Iris pigment epithelial cell (primary cell): ENCODE data around the gene MARCHF3.
"Not testable (repeated sequence)": the region's sequence is repeated elsewhere in the genome, so short reads cannot be mapped to it uniquely, and the experiment has no call there.

Experiments used
- DNase-seq: peaks from one replicate; pipeline ENCODE4 v3.0.0-alpha.2; 2011; ENCODE audit warnings: low read depth

The MARCHF3 gene

GRCh38 chr5:126847826-126848251, 182.5 kb downstream of the MARCHF3 start:
- DNase-seq, result no peak

DNA sequence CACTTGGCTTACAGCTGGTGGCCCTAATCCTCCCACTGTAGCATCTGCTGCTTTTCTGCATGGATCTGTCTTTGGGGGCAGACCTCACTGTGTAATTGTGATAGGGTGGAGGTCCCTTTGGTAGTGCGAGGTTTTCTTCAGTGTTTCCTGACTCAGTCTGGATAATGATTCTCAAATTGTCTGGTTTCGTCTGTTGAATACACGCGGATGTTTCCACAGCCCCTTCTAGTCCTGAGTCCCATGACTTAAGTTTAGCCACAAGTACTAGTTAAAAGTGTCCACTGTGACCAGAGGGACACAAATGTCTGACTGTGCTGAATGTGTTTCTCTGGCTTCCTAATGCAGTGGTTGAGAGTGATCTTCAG, 182.9 kb downstream of the MARCHF3 start:
- DNase-seq, result no peak

GRCh38 chr5:126846744-126847455, 183.5 kb downstream of the MARCHF3 start:
- DNase-seq, result no peak

DNA sequence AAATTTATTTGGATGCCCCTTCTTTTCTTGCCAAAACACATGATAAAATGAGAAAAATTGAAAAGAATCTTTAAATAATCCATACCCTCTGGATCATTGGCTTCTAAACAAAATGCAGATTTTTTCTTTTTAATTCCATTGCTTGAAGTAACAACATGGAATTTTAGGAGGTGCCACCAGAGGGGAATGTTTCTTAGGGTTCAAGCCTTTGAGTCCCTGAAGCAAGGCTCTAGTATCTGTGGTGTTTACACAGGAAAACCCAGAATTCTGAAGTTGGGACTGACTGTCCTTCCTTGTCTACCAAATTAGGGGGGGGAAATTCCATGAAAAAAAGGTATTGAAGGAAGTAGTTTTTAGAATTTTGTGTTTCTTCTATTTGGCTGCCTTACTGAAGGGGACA, 184.0 kb downstream of the MARCHF3 start:
- DNase-seq, result peak; percentile 29

DNA sequence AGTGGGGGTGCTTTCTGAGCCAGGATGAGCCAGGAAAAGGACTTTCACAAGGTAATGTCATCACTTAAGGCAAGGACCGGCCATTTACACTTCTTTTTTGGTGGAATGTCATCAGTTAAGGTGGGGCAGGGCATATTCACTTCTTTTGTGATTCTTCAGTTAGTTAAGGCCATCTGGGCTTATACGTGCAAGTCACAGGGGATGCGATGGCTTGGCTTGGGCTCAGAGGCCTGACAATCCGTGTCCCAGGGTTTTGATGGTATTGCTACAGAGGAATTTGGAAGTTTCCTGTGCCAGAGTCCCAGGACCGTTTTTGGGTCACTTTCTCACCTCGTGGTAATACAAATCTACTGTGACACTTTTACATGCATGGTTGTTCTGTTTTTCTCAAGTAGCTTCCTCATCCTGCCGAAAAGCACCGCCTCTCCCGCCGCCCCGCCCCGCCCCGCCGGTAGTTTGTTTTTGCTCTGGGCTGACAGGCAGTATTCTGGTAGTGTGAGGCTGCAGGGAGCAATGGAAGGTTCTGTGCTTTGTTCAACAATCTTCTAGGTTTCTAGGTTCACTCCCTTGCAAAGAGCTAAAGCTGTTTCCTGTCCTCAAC, 184.8 kb downstream of the MARCHF3 start:
- peak; percentile 21 for DNase-seq

DNA sequence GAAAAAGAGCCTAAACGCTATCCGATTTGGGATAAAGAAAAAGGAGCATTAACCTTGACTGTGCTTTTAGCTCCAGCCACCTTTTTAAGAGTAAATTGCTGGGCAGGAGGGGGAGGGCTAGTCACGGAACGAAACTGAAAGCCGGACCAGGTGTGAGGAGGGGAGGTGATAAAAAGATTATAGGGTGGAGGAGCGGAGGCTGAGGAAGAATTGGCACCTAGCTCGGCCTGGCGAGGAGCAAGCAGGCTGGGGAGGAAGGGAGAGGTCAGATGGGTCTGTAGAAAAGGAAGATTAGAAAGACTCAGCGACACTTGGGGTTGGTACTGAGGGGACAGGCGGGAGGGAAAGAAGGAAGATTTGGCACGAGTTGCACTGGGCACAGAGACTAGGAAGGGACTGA, 187.0 kb downstream of the MARCHF3 start:
- not testable (repeated sequence) for DNase-seq

- not testable (repeated sequence) for DNase-seq
Observed at GRCh38 chr5:126839407-126839806, 191.0 kb downstream of the MARCHF3 start.

DNA sequence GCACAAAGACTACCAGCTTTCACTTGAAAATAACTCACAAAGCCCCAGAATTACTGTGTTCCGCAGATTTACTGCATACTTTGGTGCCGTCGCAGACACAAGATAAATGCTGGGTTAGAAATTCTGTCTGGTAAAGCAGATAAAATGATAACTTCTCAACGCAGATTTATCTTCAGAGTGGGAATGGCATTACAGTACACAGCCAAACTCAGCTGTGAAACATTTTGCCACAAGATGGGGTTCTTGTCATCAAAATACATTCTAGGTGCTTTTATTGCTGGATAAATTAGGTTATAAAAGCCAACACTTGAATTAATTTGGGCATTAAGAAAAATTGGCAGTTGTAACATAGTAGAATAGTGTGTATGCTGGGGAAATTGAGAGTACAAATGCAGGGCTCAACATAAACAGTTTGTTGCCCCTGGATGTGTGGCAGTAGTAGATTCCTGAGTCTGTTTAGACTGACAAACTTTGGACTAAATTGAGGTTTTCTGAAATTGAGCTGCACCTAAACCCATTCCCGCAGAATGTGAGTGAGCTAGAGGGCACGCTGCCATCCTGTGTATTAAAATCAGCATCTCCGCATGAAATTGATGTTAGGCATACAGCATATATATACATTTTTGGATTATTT, 192.3 kb downstream of the MARCHF3 start:
- DNase-seq, result peak; percentile 61

GRCh38 chr5:126837242-126837641, 193.1 kb downstream of the MARCHF3 start:
- no peak for DNase-seq

DNA sequence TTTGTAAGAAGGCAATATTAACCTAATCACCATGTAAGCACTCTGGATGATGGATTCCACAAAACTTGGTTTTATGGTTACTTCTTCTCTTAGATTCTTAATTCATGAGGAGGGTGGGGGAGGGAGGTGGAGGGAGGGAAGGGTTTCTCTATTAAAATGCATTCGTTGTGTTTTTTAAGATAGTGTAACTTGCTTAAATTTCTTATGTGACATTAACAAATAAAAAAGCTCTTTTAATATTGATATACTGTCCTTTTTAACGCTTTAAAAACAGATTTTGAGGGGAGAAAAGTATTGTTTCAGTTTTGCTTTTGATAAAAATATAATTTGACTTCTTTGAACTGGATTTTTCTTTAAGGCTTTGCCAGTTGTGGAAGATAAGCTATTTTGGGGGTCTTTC, 193.6 kb downstream of the MARCHF3 start:
- DNase-seq, result no peak

DNA sequence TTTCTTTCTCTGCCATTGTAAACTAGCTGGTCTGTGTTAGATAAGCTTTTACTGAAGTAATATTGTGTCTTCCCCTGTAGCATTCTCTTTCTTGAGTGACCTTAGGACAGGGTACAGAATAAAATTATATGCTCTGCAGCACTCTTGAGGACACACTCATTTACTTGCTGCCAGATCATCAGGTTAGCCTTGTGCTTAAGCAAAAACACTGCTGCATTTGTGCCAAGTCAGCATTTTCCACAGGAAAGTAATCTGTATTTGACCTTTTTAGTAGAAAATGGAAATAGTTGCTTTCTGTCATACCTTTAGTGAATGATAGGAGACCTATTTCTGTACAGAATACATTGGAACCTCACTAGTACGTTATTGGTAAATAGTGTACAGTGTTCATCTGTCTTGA, 199.2 kb downstream of the MARCHF3 start:
- DNase-seq, result no peak

GRCh38 chr5:126830061-126830460, 200.3 kb downstream of the MARCHF3 start:
- no peak for DNase-seq

GRCh38 chr5:126829098-126829497, 201.3 kb downstream of the MARCHF3 start:
- no peak for DNase-seq

- DNase-seq, result no peak
Observed at GRCh38 chr5:126826619-126827215, 203.6 kb downstream of the MARCHF3 start.

GRCh38 chr5:126819253-126819652, 211.1 kb downstream of the MARCHF3 start:
- DNase-seq, result no peak

GRCh38 chr5:126818736-126819135, 211.6 kb downstream of the MARCHF3 start:
- DNase-seq, result peak; percentile 31
